Spleen (tissue), 13 donors: ENCODE data around the gene UBLCP1. TPM values are rescaled to one million over a fixed set of nuclear protein-coding genes. Genes with fewer than 3 reads are reported as not detected.

ENCODE experiments used
- DNase-seq: peaks from one replicate; pipeline ENCODE4 v3.0.0-alpha.2; 2020
- H3K27ac ChIP-seq, 8 donors: fragments of 200-600 bp; sonication (generic) in 7 of 8; 1 replicate in 4 of 8; 2 replicates in 4 of 8; pipeline versions ENCODE4 v1.5.0 to v1.8.0; 2016 to 2021; ENCODE audit warnings: inconsistent platforms in 4 of 8, mild to moderate bottlenecking in 4 of 8, moderate library complexity in 1 of 8
- H3K27me3 ChIP-seq, 7 donors: fragments of 200-600 bp; sonication (generic) in 6 of 7; replicated peaks in 1 of 7; 1 replicate in 4 of 7; 2 replicates in 3 of 7; pipeline versions ENCODE4 v1.5.0 to v1.8.0; 2016 to 2021; ENCODE audit warnings: inconsistent platforms in 3 of 7, mild to moderate bottlenecking in 1 of 7
- H3K36me3 ChIP-seq, 6 donors: fragments of 200-600 bp; sonication (generic) in 5 of 6; 1 replicate in 4 of 6; 2 replicates in 2 of 6; pipeline versions ENCODE4 v1.5.0 to v1.8.0; 2016 to 2021; ENCODE audit warnings: inconsistent platforms in 2 of 6
- H3K4me1 ChIP-seq, 6 donors: fragments of 200-600 bp; sonication (generic) in 5 of 6; 1 replicate in 3 of 6; 2 replicates in 3 of 6; pipeline versions ENCODE4 v1.5.0 to v1.8.0; 2016 to 2021; ENCODE audit warnings: inconsistent platforms in 3 of 6
- H3K4me3 ChIP-seq, 8 donors: fragments of 200-600 bp; sonication (generic) in 7 of 8; 1 replicate in 4 of 8; 2 replicates in 4 of 8; pipeline versions ENCODE4 v1.5.0 to v1.8.0; 2016 to 2021; ENCODE audit warnings: inconsistent platforms in 4 of 8, mild to moderate bottlenecking in 4 of 8, moderate library complexity in 2 of 8
- H3K9me3 ChIP-seq, 8 donors: fragments of 200-600 bp; sonication (generic) in 7 of 8; 1 replicate in 4 of 8; 2 replicates in 4 of 8; pipeline versions ENCODE4 v1.5.0 to v1.8.0; 2016 to 2021; ENCODE audit warnings: inconsistent platforms in 4 of 8
- CTCF ChIP-seq, 11 experiments: fragments of 200-600 bp in 7 of 11; fragments of 450-650 bp in 4 of 11; sonication (generic) in 4 of 11; IDR thresholded peaks in 8 of 11; conservative IDR thresholded peaks in 3 of 11; 1 replicate in 7 of 11; 2 replicates in 4 of 11; pipeline versions ENCODE4 v1.4.0 to v1.8.0; 2016 to 2021; ENCODE audit warnings: antibody characterized with exemption in 11 of 11, inconsistent platforms in 4 of 11, mild to moderate bottlenecking in 1 of 11
- POLR2A ChIP-seq, 3 donors: fragments of 450-650 bp; IDR thresholded peaks; one replicate each; pipeline ENCODE4 v1.5.1; 2017; ENCODE audit warnings: antibody characterized with exemption in 3 of 3, mild to moderate bottlenecking in 1 of 3
- POLR2AphosphoS5 ChIP-seq, 3 donors: sonication (generic); formaldehyde crosslinking; IDR thresholded peaks; one replicate each; pipeline ENCODE4 v1.5.1; 2017; ENCODE audit warnings: antibody characterized with exemption in 3 of 3
- WGBS, 5 donors: extraction: QIAGEN DNeasy Blood & Tissue Kit in 3 of 5; methylation state at CpG; one replicate each; pipeline versions ENCODE4 v1.1.5 to v1.1.7; 2013 to 2018; 5-methylcytosine and 5-hydroxymethylcytosine counted together
- intact Hi-C: fragments of 100-400 bp; cut with DNase I; formaldehyde crosslinking; loops from one replicate; pipeline ENCODE4 v1.15.0; 2023; ENCODE audit warnings: low total_unique reads
- long read RNA-seq, 2 donors: transcript quantifications; one replicate each; lab custom pipeline, GENCODE V29; 2026
- polyA plus RNA-seq, 3 donors: library from polyadenylated mRNA; stranded (reverse); fragments of 200-250 nt; gene quantifications; one replicate each; pipeline ENCODE4 v1.2.1, GENCODE V29; 2013
- total RNA-seq, 7 donors: library from RNA; depleted of rRNA in 3 of 7; stranded (reverse); fragments of >200 nt in 3 of 7; fragmentation: NEBNext Ultra II Directional in 4 of 7; extraction: Animal tissue kit (Norgen Biotek cat#: 25700) in 4 of 7; gene quantifications; one replicate each; pipeline versions ENCODE4 v1.1.0 to v1.2.1, GENCODE V29; 2016 to 2021
- donor health status: healthy with polysubstance abuse.
- donor health status: DM: no; HTN: no; CAD: no; lungs with moderate emphysema.
- donor health status: DM: no; HTN: no; CAD: no.
- donor health status: Bipolar disorder and iron deficiency.
- donor health status: healthy.
- donor health status: DM: no; HTN: no; CAD: no.
- donor health status: DM: yes; HTN: yes; CAD: no.

Gene UBLCP1
- total RNA-seq = 10 to 100 TPM; 25.4 to 33.0 (median 28.6) TPM
- 10 to 100 TPM; 29.7 to 44.8 (median 32.9) TPM for polyA plus RNA-seq
- long read RNA-seq, donor 1, transcript UBLCP1-201 (11 exons, 2,392 nt) = major isoform, 10 of 38 reads
- long read RNA-seq, donor 1, partial matches to known transcripts = 27 of 38 reads
- long read RNA-seq, donor 1, other reads (novel, unspliced or antisense) = 0 of 38 reads
- long read RNA-seq, donor 2, transcript UBLCP1-201 (11 exons, 2,392 nt) = major isoform, 11 of 20 reads
- long read RNA-seq, donor 2, partial matches to known transcripts = 9 of 20 reads
- long read RNA-seq, donor 2, other reads (novel, unspliced or antisense) = 0 of 20 reads

GRCh38 chr5:159262859-159263568 lies at the start of gene UBLCP1:
Gene UBLCP1 (plus strand): TSS chr5:159263290. CDS start chr5:159268916, 5,626 bp downstream.
- WGBS, 5 donors = 0 to 1% (median 1%) methylated on average over 41 to 54 of the region's 54 CpGs
- DNase-seq = peak; percentile 94
- TF ChIP-seq POLR2A (IDR thresholded peaks at IDR 0.05) (peak in 1 of 3 donors; percentile 7), POLR2AphosphoS5 (IDR thresholded peaks at IDR 0.05) (peak; percentile 87 to 93 (median 90)), CTCF (IDR thresholded peaks at IDR 0.05 in 8 of 11, conservative IDR thresholded peaks at IDR 0.05 in 3 of 11) (no peak)
- Histone ChIP-seq H3K4me1 (peaks cover 12 to 32% (median 22%) of the 10 kb centered on the region in 6 donors), H3K9me3 (peaks cover 0 to 15% (median 13%) of the 10 kb centered on the region in 8 donors), H3K36me3 (peaks cover 0 to 11% (median 3%) of the 10 kb centered on the region in 6 donors), H3K27ac (peak within 1 kb of the TSS; percentile 83 to 97 (median 96)), H3K4me3 (peak within 1 kb of the TSS; percentile 72 to 89 (median 83)), H3K27me3 (no peaks in the 10 kb centered on the region)
- intact Hi-C loops = loop anchor here (5.0 to 10.0 kb wide), 2 partner anchors 56 to 108 kb away; partner anchors contain the start of gene RNF145

GRCh38 chr5:159214486-159215271 lies 48.4 kb upstream of the UBLCP1 start:
- Histone ChIP-seq H3K27me3 (no peaks in the 10 kb centered on the region), H3K9me3 (no peaks in the 10 kb centered on the region), H3K27ac (no peak overlapping the region), H3K36me3 (no peaks in the 10 kb centered on the region), H3K4me3 (no peak overlapping the region), H3K4me1 (peaks cover 0 to 45% (median 21%) of the 10 kb centered on the region in 6 donors)
- intact Hi-C loops = no loop called here
- TF ChIP-seq CTCF (IDR thresholded peaks at IDR 0.05 in 8 of 11, conservative IDR thresholded peaks at IDR 0.05 in 3 of 11) = no peak
- no peak for DNase-seq
- 89 to 92% (median 90%) methylated on average over 2 of the region's 2 CpGs for WGBS, 5 donors

GRCh38 chr5:159215886-159216285 lies 47.2 kb upstream of the UBLCP1 start:
- Histone ChIP-seq H3K27me3 (no peaks in the 10 kb centered on the region), H3K4me1 (peaks cover 0 to 33% (median 10%) of the 10 kb centered on the region in 6 donors), H3K27ac (peak overlapping the region in 1 of 8 donors; percentile 36), H3K4me3 (no peak overlapping the region), H3K9me3 (no peaks in the 10 kb centered on the region), H3K36me3 (no peaks in the 10 kb centered on the region)
- TF ChIP-seq CTCF (IDR thresholded peaks at IDR 0.05 in 8 of 11, conservative IDR thresholded peaks at IDR 0.05 in 3 of 11) (no peak), POLR2AphosphoS5 (IDR thresholded peaks at IDR 0.05) (no peak), POLR2A (IDR thresholded peaks at IDR 0.05) (no peak)
- DNase-seq = no peak
- intact Hi-C loops = no loop called here
- WGBS, 5 donors = 78 to 95% (median 93%) methylated on average over 3 of the region's 3 CpGs
